T-helper 2 cell treated with Interferon-gamma antibody and Interleukin-4, amounts not matched to agents 100 ng/mL and 5 ng/mL, for 36 hours (primary cell): ENCODE results near the gene NME5. TPM values are rescaled to one million over a fixed set of nuclear protein-coding genes. Genes with fewer than 3 reads are reported as not detected.
"Not testable (repeated sequence)": the region's sequence is repeated elsewhere in the genome, so short reads cannot be mapped to it uniquely, and the experiment has no call there.

ENCODE experiments used
- intact Hi-C: fragments of 100-400 bp; cut with micrococcal nuclease; formaldehyde crosslinking; loops from one replicate; pipeline ENCODE4 v1.15.1; 2023
- total RNA-seq: library from RNA; stranded (reverse); gene quantifications from 2 replicates; pipeline ENCODE4 v1.2.3, GENCODE V29; 2022

Gene NME5, protein sequence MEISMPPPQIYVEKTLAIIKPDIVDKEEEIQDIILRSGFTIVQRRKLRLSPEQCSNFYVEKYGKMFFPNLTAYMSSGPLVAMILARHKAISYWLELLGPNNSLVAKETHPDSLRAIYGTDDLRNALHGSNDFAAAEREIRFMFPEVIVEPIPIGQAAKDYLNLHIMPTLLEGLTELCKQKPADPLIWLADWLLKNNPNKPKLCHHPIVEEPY
- total RNA-seq, result not detected in 2 replicates

DNA sequence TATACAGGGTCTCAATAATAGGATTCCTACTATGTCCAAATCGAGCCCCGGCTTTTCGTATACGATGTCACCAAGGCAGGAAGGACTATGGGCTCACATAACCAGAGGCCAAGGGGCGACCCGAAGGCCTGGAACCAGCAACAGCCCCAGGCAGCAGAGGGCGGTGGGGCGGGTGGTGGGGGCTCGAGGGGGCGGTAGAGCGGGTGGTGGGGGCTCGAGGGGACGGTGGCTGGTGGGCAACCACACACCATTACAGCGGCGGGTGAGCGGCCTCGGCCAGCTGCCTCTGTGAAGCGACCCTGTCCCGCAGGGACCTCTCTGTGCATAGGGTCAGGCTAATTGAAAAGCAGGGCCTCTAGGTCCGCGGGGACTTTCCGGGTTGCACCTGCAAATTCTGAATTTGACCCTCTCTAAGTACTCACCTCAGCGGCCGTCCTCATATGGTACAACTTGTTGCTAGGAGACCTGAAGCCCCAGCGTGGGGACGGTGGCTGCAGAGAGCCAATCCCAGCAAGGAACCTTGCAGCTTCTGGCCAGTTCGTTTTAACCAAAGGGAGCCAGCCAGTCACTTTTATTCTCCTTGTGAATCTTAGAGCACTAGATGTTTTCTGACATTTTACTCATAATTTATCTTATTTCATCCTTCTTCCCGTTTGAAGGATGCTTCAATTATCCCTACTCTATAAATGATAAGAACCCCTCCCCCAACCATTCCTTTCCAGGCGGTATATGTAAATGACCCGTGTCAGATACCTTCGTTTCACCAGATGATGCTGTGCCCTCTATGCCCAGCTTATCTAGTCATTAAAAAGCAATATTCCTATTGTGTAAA lies at the start of gene NME5:
NME5 (minus strand) TSS at position 480 of the 832 bp plus-strand sequence. CDS start 648 bp downstream, outside the sequence.
- intact Hi-C loops, result loop anchor here (10.0 kb wide), 2 partner anchors 384 to 514 kb away; partner anchors contain the start of gene HNRNPA0

DNA sequence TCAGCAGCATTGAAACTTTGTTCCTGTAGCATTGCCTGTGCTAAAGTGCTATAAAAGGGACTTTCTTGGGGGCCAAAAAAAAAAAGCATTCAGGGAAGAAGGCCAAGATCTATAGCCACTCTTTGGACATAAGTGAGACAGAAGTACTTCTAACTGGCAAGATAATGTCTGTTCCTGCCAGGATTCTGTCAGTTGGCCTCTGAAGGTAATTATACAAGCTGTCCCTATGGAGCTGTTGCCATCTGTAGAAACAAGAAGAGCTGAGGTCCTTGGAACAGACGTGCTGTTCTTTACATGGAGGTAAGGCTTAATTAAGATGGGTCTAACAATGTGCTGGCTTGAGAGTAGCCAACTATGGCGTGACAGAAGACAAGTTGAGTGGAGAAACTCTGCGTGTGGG lies 49.4 kb upstream of the NME5 start:
- intact Hi-C loops, result no loop called here

DNA sequence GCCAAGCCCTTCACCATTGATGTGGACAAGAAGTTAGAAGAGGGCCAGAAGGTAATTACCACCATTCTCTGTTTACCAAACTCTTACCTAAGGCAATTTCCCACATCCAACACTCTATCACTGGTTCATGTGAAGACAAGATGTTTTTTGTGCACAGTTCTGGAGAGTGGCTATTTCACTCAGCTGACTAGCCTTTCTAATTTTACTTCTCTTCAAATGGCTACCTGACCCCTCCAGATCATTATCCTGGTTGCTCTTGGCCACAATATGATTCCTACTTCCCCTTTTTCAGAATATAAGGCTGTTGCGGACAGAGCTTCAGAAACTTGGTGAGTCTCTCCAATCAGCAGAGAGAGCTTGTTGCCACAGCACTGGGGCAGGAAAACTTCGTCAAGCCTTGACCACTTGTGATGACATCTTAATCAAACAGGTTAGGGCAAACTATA lies 46.8 kb upstream of the NME5 start:
- intact Hi-C loops, result no loop called here

DNA sequence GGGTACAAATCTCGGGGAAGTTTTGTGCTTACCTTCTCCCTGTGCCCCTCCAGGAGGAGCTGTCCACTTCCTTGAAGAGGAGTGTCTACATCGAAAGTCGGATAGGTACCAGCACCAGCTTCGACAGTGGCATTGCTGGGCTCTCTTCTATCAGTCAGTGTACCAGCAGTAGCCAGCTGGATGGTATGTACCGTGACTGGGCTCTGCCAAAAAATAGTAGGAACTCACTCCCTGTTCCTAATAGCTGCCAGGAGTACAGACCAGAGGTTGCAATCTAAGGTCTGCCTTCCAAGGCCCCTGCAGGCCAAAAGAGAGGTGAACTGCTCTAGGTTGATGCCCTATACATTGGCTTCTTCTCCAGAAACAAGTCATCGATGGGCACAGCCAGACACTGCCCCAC lies 43.6 kb upstream of the NME5 start:
- intact Hi-C loops, result no loop called here

DNA sequence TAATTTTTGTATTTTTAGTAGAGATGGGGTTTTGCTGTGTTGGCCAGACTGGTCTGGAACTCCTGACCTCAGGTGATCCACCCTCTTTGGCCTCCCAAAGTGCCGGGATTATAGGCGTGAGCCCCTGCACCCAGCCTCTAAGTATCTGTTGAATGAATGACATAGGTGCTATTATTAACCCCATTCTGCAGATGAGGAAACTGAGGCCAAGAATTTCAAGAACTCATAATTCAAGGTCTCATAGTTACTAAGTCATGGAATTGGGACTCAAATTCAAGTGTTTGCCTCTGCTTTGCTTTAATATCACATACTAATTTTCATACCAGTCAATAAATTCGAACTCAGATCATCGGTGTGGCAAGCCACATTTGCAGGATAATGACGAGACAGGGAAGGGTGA lies 41.6 kb upstream of the NME5 start:
- intact Hi-C loops, result loop anchor here (1.0 kb wide), 4 partner anchors 102 to 322 kb away; no protein-coding TSS in a partner anchor

DNA sequence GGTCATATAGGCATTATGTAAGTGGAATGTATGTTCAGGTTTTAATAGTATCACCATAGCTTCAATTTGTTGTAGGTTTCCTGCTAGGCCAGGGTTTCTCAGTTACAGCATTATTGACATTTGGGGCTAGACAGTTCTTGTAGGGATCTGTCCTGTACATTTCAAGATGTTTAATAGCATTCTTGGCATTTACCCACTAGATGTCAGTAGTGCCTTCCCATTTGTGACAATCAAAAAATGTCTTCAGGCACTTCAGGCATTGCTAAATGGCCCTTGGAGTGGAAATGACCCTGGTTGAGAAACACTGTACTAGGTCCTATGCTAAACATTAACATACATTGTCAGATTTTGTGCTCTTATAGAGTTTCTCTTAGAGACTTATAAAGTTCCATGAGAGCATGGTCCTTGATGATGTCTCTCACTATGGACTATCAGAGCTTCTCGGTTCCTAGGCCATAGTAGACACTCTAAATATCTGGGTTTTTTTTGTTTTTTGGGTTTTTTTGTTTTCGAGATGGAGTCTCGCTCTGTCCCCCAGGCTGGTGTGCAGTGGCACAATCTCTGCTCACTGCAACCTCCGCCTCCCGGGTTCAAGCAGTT lies 41.1 kb upstream of the NME5 start:
- intact Hi-C loops, result loop anchor here (1.0 kb wide), 4 partner anchors 103 to 323 kb away; no protein-coding TSS in a partner anchor

DNA sequence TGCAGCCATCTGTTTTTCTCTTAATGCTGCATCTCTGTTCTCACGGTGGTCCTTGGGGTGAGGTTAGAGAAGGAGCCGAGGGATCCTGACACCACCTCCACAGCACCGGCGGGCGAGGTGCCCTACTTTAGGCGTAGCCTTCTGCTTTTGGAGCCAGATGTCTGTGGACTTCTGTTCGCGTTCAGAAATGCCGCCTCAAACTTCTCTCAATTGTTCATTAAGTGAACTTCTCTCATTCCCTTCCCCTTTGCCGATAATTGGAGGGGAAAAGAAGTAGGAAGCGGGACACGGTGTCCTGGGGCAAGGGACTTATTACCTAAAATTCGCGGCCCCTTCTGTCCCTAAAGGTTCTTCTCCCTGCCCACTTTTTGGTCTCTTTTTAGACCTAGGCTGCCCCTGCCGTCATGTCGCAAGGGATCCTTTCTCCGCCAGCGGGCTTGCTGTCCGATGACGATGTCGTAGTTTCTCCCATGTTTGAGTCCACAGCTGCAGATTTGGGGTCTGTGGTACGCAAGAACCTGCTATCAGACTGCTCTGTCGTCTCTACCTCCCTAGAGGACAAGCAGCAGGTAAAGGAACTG lies 40.1 kb upstream of the NME5 start:
- intact Hi-C loops, result loop anchor here (1.0 kb wide), 2 partner anchors 147 to 286 kb away; partner anchors contain the start of gene EGR1

DNA sequence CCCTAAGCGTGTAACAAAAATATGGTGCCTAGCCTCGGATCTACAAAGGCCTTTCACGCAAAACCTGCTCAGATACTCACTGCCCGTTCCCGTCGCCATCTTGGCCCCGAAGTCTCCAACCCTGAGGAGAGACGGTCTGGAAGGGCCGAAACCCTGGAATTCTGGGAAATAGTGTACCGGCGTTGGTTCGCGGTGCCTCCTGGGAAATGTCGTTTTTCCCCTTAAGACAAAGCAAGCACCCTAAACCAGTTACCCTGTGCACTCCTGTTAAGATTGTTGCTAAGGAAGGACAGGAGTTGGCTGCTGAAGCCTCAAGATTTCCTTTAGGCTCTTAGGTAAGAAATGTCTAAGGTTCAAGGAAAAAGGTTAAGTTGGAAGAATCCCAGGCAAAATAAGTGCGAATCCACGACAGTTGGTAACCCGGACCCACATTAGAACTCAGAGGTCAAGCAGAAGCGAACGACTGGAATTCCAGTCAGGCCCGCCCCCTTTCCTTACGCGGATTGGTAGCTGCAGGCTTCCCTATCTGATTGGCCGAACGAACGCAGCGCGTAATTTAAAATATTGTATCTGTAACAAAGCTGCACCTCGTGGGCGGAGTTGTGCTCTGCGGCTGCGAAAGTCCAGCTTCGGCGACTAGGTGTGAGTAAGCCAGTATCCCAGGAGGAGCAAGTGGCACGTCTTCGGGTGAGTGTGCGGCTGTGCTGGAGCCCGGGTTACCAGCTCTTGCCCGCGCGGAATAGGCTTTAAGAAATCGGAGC lies 39.5 kb upstream of the NME5 start, which contains the start of the genes BRD8 and KIF20A:
BRD8 (minus strand) TSS at position 115 of the 761 bp plus-strand sequence; CDS start at position 99, 16 bp downstream.
KIF20A (plus strand) TSS at position 597 of the 761 bp plus-strand sequence. CDS start 569 bp downstream, outside the sequence.
- intact Hi-C loops, result loop anchor here (1.0 kb wide), 9 partner anchors 35 to 397 kb away; partner anchors contain the start of genes CDC23, CDC25C, EGR1 and ETF1

DNA sequence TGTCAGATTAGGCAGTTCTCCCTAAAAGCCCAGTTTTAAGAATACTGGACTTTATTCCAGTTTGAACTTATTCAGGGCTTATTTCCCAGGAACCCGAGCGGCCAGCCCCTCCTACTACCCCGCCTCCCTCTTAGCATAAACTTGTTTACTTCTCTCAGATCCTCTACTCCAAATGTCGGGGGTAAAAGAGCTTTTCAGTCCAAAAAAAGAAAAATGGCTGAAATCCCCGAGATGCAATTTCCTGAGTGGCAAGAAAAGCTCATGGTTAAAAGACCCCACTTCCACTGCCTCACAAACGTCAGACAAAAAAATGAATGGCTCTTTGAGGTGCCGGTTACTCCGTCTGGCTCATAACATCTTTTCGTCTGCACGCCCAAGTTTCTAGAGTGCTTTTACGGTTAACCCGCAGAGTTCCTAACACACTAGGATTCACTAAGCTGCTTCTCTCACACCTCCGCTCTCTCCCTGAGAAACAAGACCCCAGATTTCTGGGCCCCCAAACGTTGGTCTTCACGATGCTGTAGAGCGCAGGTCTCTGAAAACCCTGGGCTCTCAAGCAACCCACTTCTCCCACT lies 38.8 kb upstream of the NME5 start:
- intact Hi-C loops, result loop anchor here (1.0 kb wide), 7 partner anchors 35 to 397 kb away; partner anchors contain the start of genes CDC23, CDC25C, ETF1 and HSPA9

DNA sequence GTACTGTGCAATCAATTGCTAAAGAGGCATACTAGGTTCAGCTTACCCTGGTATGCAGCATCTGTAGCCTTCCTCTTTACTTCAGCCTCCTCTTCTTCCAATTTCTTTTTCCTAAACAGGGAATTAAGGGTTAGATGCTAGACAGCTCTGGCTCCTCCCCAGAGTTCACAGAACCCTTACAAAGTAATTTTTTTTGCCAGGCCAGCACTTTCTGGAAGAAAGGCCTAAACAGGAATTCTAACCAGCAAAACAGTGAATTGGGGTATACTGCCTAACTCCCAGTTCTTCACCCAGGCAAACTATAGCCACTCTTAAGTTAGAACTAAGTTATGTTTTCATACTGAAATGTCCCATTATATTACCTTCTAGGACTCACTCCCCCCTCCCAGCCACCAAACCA lies 31.1 kb upstream of the NME5 start:
- intact Hi-C loops, result no loop called here

DNA sequence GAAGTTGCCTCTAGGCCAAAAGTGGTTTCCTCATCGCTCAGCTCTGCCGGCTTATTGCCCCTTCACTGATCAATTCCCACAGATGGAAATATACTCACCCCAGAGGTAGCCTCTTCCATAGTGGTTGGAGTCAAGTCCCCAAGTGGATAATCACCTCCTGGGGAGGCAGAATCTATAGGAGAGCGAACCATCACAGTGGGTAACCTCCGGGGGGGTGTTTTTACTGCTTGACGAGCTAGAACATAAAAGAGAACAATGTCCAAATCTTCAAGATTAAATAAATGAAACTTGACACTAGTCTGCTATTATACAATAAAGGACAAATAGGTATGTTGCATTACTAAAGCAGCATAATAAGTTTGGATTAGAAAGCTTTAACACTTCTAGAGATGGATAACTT lies 29.9 kb upstream of the NME5 start:
- intact Hi-C loops, result no loop called here

DNA sequence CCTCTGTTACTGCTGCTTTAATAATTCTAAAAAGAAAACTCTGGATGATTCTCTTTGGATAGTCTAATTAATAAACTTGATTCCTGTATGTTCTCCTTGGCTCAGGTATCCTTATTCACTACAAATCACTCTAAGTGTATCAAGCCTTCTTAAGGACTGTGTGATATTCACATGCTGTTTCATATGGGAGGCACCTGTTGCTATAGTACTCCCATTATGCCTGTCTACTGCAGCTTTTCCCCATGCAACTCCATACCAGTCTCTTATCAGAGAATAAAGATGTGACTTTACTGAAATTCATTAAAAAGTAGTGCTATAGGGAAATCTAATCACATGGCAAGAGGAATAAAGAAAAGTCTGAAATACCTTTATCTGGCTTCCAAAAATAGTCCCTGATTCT lies 24.5 kb upstream of the NME5 start:
- intact Hi-C loops, result no loop called here

DNA sequence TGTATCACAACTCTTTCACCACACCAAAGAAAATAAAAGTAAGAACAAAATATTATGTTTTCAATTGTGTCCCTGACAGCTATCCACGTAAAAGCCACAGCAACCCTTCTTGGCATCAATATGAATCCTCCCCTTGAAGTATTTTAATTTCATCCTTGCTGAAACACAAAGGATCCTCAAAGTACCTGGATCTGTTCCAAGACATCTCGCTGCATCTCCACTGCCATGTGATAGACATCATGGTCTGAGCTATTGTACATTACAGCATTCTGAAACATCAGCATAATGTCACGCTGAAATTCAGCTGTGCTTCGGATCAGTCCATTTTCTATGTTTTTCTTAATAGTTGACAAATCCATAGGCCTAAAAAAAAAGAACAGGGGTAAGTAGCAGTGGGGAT lies 21.5 kb upstream of the NME5 start:
- intact Hi-C loops, result no loop called here

DNA sequence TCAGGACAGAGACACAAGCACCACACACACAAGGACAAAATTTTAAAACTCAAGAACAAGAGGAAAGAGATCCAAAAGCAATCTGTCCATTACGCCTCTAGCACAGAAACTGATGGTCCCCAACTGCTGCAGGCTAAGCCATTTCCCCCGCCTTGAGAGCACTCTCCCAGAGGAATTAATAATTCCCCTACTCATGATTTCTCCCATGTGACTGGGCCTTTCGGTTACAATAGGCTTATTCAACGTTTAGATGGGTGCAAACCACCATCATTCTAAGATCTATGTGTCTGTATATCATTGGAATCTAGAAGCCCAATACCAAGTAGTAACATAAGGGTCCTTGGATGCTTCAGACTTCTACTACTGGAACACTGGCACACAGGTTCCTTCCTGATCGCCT lies 20.4 kb upstream of the NME5 start:
- intact Hi-C loops, result no loop called here

DNA sequence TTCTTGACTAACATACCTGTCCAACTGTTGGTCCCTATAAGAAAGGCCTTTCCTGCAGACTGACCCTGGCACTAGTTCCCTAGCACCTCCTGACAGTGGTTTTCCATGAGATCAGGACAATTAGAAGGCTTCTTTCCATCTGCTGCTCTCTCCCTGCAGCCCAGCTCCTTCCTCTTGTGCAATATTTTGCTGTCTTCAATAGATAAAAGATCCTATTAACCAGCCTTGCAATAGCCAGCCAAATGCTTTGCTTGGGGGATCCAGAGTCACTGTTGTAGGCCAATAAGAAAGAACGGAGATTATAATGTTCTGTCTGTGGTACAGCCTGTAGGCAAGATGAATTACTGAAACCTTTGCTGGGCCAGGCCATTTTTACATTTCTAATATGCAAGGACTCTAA lies 18.4 kb upstream of the NME5 start:
- intact Hi-C loops, result no loop called here

DNA sequence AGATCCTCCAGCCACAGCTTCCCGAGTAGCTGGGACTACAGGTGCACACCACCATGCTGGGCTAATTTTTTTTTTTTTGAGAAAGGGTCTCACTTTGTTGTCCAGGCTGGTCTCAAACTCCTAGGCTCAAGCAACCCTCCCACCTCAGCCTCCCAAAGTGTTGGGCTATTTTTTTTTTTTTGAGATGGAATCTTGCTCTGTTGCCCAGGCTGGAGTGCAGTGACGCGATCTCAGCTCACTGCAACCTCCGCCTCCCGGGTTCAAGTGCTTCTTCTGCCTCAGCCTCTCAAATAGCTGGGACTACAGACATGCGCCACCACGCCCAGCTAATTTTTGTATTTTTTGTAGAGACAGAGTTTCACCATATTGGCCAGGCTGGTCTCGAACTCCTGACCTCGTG lies 16.7 kb upstream of the NME5 start:
- intact Hi-C loops, result not testable (repeated sequence)

DNA sequence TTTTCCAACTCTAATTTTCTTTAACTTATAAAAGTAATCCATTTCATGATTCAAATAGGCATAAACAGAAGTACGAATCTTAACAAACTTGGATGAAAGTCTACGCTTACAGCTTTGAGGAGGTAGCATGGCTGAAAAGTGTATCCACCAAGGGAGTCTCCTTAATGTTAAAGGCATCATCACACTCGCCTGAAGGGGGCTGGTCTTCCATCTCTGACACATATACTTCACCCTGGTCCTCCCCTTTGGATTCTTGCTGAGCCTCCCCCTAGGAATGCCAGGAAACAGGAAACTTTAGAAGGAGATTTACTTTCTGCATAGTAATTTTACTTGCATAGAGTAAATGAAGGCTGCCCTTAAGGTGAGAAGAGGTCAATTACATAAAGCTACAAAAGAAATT lies 10.3 kb upstream of the NME5 start:
- intact Hi-C loops, result no loop called here

DNA sequence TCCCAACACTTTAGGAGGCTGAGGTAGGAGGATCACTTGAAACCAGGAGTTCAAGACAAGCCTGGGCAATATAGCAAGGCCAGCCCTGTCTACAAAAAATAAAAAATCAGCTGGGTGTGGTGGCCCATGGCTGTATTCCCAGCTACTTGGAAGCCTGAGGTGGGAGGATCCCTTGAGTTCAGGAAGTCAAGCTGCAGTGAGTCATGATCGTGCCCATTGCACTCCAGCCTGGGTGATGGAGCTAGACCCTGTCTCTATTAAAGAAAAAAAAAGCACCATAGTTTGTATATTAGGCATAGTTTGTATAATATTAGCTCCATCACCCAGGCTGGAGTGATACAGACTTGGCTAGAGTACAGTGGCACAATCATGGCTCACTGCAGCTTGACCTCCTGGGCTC lies 9.6 kb upstream of the NME5 start:
- intact Hi-C loops, result no loop called here

DNA sequence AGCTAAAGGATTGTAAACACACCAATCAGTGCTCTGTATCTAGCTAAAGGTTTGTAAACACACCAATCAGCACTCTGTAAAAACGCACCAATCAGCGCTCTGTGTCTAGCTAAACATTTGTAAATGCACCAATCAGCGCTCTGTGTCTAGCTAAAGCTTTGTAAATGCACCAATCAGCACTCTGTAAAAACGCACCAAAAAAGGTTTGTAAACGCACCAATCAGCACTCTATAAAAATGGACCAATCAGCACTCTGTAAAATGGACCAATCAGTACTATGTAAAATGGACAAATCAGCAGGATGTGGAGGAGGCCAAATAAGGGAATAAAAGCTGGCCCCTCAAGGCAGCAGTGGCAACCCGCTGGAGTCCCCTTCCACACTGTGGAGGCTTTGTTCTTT lies 4.3 kb upstream of the NME5 start:
- intact Hi-C loops, result not testable (repeated sequence)

DNA sequence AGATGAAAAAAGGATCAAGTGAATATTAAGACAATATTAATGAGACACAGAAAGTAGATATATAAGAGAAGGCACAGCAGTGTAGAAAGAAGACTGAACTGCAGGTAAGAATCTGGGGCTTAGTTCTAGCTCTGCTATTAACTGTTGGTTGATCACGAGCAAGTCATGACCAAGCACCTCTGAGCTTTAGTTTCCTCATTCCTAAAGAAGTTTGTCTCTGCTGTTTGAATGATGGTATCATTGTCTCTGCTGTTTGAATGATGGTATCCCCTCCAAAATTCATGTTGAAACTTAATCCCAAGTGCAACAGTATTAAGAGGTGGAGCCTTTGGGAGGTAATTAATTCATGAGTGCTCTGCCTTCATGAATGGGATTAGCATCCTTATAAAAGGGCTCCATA lies 2.5 kb upstream of the NME5 start:
- intact Hi-C loops, result no loop called here
